Left ventricle myocardium inferior (tissue), 1 donor: Measurements from ENCODE around the gene BAG2. TPM values are rescaled to one million over a fixed set of nuclear protein-coding genes. Genes with fewer than 3 reads are reported as not detected.

Experiments
- DNase-seq: peaks from one replicate; pipeline ENCODE4 v3.0.0-alpha.2; 2020
- H3K27ac ChIP-seq: fragments of 200-600 bp; replicated peaks from 2 replicates; pipeline ENCODE4 v1.8.0; 2021
- H3K27me3 ChIP-seq: fragments of 200-600 bp; 2 replicates; pipeline ENCODE4 v1.8.0; 2021; ENCODE audit warnings: low read depth
- H3K36me3 ChIP-seq: fragments of 200-600 bp; 2 replicates; pipeline ENCODE4 v1.8.0; 2021
- H3K4me1 ChIP-seq: fragments of 200-600 bp; 2 replicates; pipeline ENCODE4 v1.8.0; 2021
- H3K4me3 ChIP-seq: fragments of 200-600 bp; 2 replicates; pipeline ENCODE4 v1.8.0; 2021; ENCODE audit warnings: mild to moderate bottlenecking, moderate library complexity
- H3K9me3 ChIP-seq: fragments of 200-600 bp; replicated peaks from 2 replicates; pipeline ENCODE4 v1.8.0; 2021
- intact Hi-C: fragments of 100-400 bp; cut with micrococcal nuclease; formaldehyde crosslinking; loops from one replicate; pipeline ENCODE4 v1.11.0; 2022
- total RNA-seq: library from RNA; stranded (reverse); fragmentation: NEBNext Ultra II Directional; extraction: Animal tissue kit (Norgen Biotek cat#: 25700); gene quantifications from one replicate; pipeline ENCODE4 v1.2.1, GENCODE V29; 2021
- TF ChIP-seq, protein P1 (sequence below): fragments of 200-600 bp; IDR thresholded peaks from 2 replicates; pipeline ENCODE4 v1.8.0; 2021; ENCODE audit warnings: antibody characterized with exemption, mild to moderate bottlenecking, borderline replicate concordance
- donor health status: DM: no; HTN: yes; CAD: no; lungs with severe emphysema.

Gene BAG2
- total RNA-seq, 1 donor from 2014 or later, result 11.2 TPM

DNA sequence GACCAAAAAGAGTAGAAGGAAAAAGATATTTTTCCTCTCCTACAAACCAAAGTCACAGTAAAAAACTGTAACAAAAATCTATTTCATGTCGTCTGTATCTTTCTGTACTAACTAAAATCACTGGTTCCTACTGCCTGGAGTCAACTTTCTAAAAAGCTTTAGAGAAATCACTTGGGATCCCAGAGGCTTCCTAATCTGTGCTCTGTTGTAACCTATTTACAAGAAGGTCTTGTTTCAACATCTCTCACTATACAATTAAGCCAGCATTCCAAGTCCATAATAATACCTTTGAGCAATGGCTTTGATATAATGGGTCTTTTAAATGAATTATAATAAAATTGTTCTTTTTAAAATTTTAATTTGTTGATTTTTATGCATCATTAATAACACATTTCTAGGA, 29.6 kb downstream of the BAG2 start:
- intact Hi-C loops, result no loop called here

DNA sequence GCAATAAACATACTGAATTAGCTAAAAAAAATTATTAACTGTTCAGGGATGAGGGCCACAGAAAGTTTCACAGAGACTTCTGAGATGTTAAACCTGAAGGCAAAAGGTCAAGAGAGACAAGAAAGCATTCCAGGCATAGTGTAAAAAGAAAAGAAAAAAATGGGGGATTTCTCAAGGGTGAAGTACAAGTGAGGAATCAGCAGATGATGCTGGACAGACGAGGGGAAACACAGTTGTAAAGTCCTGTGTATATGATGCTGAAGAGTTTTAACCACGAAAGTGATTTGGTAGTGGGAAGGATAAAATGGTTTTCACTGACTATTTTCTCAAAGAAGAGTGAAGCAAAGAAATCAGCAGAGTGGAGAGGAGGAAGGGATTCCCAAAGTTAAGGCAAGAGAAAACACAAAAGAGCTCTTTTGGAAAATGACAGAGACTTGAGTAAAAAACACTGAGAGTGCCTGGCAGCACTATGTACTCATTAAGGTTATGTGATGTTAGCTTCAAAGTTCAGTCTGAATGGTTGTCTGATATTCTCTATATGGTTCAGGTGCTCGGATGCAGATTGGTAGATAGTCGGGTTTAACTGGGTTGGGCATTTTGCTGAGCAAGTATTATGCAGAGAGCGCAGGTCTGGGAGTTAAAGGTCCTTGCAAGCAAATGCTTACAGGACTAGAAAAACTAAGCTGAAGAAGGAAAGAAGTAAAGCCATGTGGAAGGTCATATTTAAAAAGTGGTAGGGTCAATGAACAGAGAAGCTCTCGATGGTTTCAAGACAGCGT, 33.6 kb downstream of the BAG2 start:
- H3K27me3 ChIP-seq, result no peaks in the 10 kb centered on the region
- H3K4me1 ChIP-seq, result no peaks in the 10 kb centered on the region
- intact Hi-C loops, result no loop called here
- TF ChIP-seq, protein P1, sequence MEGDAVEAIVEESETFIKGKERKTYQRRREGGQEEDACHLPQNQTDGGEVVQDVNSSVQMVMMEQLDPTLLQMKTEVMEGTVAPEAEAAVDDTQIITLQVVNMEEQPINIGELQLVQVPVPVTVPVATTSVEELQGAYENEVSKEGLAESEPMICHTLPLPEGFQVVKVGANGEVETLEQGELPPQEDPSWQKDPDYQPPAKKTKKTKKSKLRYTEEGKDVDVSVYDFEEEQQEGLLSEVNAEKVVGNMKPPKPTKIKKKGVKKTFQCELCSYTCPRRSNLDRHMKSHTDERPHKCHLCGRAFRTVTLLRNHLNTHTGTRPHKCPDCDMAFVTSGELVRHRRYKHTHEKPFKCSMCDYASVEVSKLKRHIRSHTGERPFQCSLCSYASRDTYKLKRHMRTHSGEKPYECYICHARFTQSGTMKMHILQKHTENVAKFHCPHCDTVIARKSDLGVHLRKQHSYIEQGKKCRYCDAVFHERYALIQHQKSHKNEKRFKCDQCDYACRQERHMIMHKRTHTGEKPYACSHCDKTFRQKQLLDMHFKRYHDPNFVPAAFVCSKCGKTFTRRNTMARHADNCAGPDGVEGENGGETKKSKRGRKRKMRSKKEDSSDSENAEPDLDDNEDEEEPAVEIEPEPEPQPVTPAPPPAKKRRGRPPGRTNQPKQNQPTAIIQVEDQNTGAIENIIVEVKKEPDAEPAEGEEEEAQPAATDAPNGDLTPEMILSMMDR, result no peak
- no peak for DNase-seq
- H3K9me3 ChIP-seq, result no peaks in the 10 kb centered on the region
- H3K27ac ChIP-seq, result no peak overlapping the region
- no peak overlapping the region for H3K4me3 ChIP-seq
- H3K36me3 ChIP-seq, result no peaks in the 10 kb centered on the region

More for the DNA sequence above, 29.6 kb downstream of the BAG2 start:
- no peaks in the 10 kb centered on the region for H3K36me3 ChIP-seq
- H3K27me3 ChIP-seq, result no peaks in the 10 kb centered on the region
- H3K9me3 ChIP-seq, result no peaks in the 10 kb centered on the region
- DNase-seq, result no peak
- no peak overlapping the region for H3K27ac ChIP-seq
- H3K4me3 ChIP-seq, result no peak overlapping the region
- no peaks in the 10 kb centered on the region for H3K4me1 ChIP-seq
- TF ChIP-seq, protein P1, result no peak

DNA sequence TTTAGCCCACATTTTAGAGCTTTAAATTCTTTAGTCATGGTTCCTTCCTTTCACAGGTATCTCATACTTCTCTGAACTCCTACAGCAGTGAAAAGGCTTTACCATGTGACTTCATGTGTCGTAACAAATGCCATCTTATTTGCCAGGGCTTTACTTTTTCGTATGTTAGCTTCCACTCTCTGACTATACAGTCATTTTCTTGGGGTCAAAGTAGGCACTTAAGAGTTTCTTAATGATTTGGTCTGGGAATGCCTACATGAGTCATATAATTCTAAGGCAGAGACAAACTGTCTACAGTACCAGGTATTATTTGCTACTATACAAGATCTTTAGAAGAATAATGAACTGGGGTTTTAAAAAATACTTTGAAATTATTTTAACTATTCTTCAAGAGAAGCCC, 35.0 kb downstream of the BAG2 start:
- intact Hi-C loops, result no loop called here
- Histone ChIP-seq H3K27ac (no peak overlapping the region), H3K27me3 (no peaks in the 10 kb centered on the region), H3K4me1 (no peaks in the 10 kb centered on the region), H3K36me3 (no peaks in the 10 kb centered on the region), H3K4me3 (no peak overlapping the region), H3K9me3 (no peaks in the 10 kb centered on the region)
- TF ChIP-seq, protein P1, result no peak
- DNase-seq, result no peak

DNA sequence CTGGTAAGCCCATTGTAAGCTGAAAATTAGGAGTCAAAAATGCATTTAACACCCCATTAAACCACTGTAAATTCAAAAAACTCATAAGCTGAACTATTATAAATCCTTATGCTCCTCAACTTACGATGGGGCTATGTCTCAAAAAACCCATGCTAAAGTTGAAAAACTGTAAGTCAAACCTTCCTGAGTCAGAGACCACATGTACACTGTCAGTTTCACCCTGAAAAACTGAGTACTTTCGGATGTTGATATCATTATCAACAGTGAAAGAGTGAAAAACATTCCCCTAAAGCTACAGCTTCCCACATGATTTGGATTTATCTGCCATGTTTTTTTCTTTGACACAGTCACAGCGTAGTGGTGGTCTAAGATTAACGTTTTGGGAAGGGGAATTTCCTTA, 35.7 kb downstream of the BAG2 start:
- intact Hi-C loops, result no loop called here

DNA sequence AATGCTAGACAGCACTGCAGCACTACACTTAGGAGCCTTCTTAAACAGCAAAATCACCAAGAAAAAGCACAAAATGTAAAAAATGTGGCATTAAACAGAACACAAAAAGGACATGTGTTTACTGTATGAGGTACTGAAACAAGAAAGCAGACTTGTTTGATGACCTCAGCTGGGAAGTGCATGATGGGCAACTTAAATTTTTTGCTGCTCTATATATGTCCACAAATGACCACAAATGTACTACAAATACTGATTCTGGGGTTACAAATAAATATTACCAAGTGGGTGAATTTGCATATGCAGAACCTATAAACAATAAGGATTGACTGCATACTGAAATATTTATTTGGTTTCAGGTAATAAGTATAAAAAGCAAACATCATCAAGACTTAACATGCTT, 36.9 kb downstream of the BAG2 start:
- TF ChIP-seq, protein P1, result no peak
- intact Hi-C loops, result no loop called here
- Histone ChIP-seq H3K27me3 (no peaks in the 10 kb centered on the region), H3K4me3 (no peak overlapping the region), H3K36me3 (no peaks in the 10 kb centered on the region), H3K4me1 (no peaks in the 10 kb centered on the region), H3K27ac (no peak overlapping the region), H3K9me3 (no peaks in the 10 kb centered on the region)
- DNase-seq, result no peak

More for the DNA sequence above, 35.7 kb downstream of the BAG2 start:
- Histone ChIP-seq H3K36me3 (no peaks in the 10 kb centered on the region), H3K27me3 (no peaks in the 10 kb centered on the region), H3K4me1 (no peaks in the 10 kb centered on the region), H3K27ac (no peak overlapping the region), H3K4me3 (no peak overlapping the region), H3K9me3 (no peaks in the 10 kb centered on the region)
- no peak for DNase-seq
- TF ChIP-seq, protein P1, result no peak
